A172 (cell line): ENCODE data around the gene MRPL22. TPM values are rescaled to one million over a fixed set of nuclear protein-coding genes. Genes with fewer than 3 reads are reported as not detected.
"Not testable (repeated sequence)": the region's sequence is repeated elsewhere in the genome, so short reads cannot be mapped to it uniquely, and the experiment has no call there.

ENCODE experiments used
- DNase-seq: peaks from one replicate; pipeline ENCODE4 v3.0.0-alpha.2; 2015; ENCODE audit warnings: low spot score
- total RNA-seq: library from RNA; depleted of rRNA; stranded (reverse); fragments of >200 nt; shearing (Covaris generic); gene quantifications from 2 replicates; pipeline ENCODE4 v1.2.3, GENCODE V29; 2014; rRNA removed

MRPL22 gene
- total RNA-seq, 1 experiment from 2014 or later = 58.5 TPM

DNA sequence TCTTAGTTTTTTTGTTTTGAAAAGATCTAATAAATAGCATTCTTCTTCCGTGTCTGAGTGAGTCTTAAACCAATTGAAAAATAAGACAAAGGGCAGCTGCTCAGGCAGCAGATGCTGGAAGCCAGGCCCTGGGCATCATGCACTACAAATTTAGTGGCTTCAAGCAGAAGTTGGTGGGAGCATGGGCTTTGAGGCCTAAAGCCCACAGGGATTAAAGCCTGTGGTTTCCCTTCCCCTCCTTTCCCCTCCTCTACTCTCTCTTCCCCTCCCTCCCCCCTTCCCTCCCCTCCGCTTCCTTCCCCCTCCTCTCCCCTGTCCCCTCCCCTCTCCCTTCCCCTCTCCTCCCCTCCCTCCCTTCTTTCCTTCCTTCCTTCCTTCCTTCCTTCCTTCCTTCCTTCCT lies 52.6 kb downstream of the MRPL22 start:
- no peak for DNase-seq

DNA sequence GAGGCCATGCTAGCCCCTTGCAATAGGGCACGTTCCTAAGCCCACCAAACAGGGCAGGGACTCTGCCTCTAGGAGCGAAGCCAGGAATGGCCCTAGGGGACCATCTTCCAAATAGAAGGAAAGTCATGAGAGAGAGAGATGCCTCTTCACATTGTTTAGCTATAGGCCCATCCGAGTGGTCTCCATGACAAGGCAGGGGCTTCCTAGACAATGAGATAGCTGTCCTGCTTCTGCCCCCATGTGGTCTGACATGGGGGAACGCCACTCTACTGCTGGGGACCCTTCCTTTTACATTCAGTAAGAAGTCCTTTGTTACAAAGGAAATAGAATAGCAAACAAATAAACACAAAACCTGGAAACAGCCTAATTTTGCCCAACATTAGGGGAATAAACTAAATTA lies 54.8 kb downstream of the MRPL22 start:
- DNase-seq = no peak

GRCh38 chr5:154997746-154998145 lies 56.9 kb downstream of the MRPL22 start:
- peak; percentile 11 for DNase-seq

DNA sequence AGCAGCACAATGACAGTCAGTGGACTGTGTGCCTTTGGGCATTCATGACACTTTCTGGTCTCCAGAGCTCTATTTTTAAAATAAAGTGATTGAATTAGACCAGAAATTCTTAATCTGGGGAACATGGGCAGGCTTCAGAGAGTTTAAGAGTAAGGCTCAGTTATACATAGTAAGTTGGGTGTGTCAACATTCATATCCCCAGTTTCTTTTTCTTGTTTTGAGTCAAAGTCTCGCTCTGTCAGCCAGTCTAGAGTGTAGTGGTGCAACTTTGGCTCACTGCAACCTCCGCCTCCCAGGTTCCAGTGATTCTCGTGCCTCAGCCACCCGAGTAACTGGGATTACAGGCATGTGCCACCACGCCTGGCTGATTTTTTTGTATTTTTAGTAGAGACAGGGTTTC lies 59.0 kb downstream of the MRPL22 start:
- no peak for DNase-seq

- DNase-seq = no peak
Observed at GRCh38 chr5:155001523-155001922, 60.6 kb downstream of the MRPL22 start.

GRCh38 chr5:155002722-155003121 lies 61.8 kb downstream of the MRPL22 start:
- DNase-seq = peak; percentile 58

DNA sequence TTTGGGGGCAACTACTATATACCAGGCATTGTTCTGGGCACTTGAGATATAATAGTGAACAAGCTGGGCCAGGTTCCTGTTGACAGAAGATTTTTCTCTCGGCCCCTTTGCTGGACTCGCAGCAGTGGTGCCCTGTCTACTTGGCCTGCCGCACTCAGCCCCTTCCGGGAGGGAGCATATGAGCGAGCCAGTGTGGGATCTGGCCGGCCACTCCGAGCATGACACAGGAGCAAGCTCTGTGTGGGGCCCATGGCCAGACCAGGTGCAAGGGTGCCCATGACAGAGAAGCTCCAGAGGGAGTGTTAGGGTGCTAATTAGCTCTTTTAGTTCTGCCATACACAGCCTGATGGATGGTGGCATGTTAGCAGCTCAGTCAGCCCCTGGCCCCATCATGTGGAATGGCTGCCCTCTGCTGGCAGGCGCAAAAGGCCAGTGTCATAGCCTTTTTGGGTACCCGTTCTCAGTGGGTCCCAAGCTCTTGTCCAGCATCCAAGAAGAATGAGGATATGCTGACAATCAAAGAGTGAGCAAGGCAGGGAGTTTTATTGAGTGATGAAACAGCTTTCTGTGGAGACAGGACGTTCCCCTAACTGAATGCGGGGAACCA lies 63.4 kb downstream of the MRPL22 start:
- no peak for DNase-seq

- DNase-seq = not testable (repeated sequence)
Observed at GRCh38 chr5:155006265-155006664, 65.4 kb downstream of the MRPL22 start.

DNA sequence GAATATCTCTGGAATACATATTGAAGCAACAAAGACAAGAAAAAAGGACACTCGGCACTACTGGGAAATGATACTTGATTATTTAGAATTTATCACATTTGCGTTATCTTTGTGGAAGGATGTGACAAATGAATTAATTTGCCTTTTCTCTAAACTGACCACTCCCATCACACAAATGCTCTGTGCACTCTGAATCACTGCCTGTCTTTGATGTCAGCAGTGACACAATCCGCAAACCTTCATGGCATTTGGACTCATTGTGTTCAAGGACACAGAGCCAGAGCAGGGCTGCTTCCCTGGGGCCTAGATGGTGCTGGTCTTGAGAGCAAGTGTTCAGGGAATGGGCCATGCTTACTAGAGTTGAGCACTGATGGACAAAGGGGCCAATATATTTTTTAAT lies 67.8 kb downstream of the MRPL22 start:
- DNase-seq = peak; percentile 33

GRCh38 chr5:155010881-155011280 lies 70.0 kb downstream of the MRPL22 start:
- DNase-seq = no peak

GRCh38 chr5:155013526-155013925 lies 72.7 kb downstream of the MRPL22 start, which contains the start of gene KIF4B:
Gene KIF4B, plus strand, starts transcription at chr5:155013755. Its CDS starts 105 bp downstream, at chr5:155013860.
- DNase-seq = no peak

GRCh38 chr5:155015239-155015638 lies 74.4 kb downstream of the MRPL22 start:
- no peak for DNase-seq

- no peak for DNase-seq
Observed at GRCh38 chr5:155017610-155018009, 76.7 kb downstream of the MRPL22 start.

Other genes with a start within 250 kb of the MRPL22 start
- 76.1 and 78.4 TPM in 2 replicates for gene LARP1, start 185.7 kb upstream of the MRPL22 start, total RNA-seq
- gene FAXDC2, start 90.5 kb upstream of the MRPL22 start, total RNA-seq = 1.8 and 3.5 TPM in 2 replicates
- 82.7 and 85.0 TPM in 2 replicates for gene CNOT8, start 82.4 kb upstream of the MRPL22 start, total RNA-seq
- 29.2 and 37.2 TPM in 2 replicates for gene GEMIN5, start 2.9 kb upstream of the MRPL22 start, total RNA-seq
- gene KIF4B, start 72.7 kb downstream of the MRPL22 start, total RNA-seq = 0.02 TPM in 1 of 2 replicates, not detected in the other